CD4-positive, alpha-beta T cell treated with Interleukin-2 at 100 ng/mL for 4 hours (primary cell): ENCODE data around the gene EHBP1L1.

Source experiments
- DNase-seq: peaks from one replicate; pipeline ENCODE4 v3.0.0-alpha.2; 2020; ENCODE audit warnings: low spot score

EHBP1L1 gene

GRCh38 chr11:65560555-65561418, 15.1 kb upstream of the EHBP1L1 start:
- DNase-seq, result no peak

GRCh38 chr11:65562020-65562419, 13.8 kb upstream of the EHBP1L1 start:
- DNase-seq, result no peak

- no peak for DNase-seq
Observed at GRCh38 chr11:65562788-65563187, 13.1 kb upstream of the EHBP1L1 start.

- no peak for DNase-seq
Observed at GRCh38 chr11:65563601-65564000, 12.3 kb upstream of the EHBP1L1 start.

GRCh38 chr11:65564879-65565559, 10.8 kb upstream of the EHBP1L1 start:
- DNase-seq, result peak; percentile 56

GRCh38 chr11:65565624-65566453, 10.0 kb upstream of the EHBP1L1 start:
- peak; percentile 86 for DNase-seq

- DNase-seq, result no peak
Observed at GRCh38 chr11:65569164-65569972, 6.5 kb upstream of the EHBP1L1 start.

- peak; percentile 98 for DNase-seq
Observed at GRCh38 chr11:65569973-65570918, 5.6 kb upstream of the EHBP1L1 start, which contains the start of gene ZNRD2. Gene ZNRD2 (plus strand): TSS chr11:65570477. CDS start chr11:65570492, 15 bp downstream.

GRCh38 chr11:65571420-65571819, 4.4 kb upstream of the EHBP1L1 start:
- DNase-seq, result no peak

GRCh38 chr11:65571940-65572339, 3.9 kb upstream of the EHBP1L1 start:
- DNase-seq, result no peak

- peak; percentile 88 for DNase-seq
Observed at GRCh38 chr11:65572356-65573051, 3.3 kb upstream of the EHBP1L1 start, which contains the start of gene FAM89B. Gene FAM89B (plus strand): TSS chr11:65572538. CDS start chr11:65572670, 132 bp downstream.

- no peak for DNase-seq
Observed at GRCh38 chr11:65573391-65574079, 2.3 kb upstream of the EHBP1L1 start.

GRCh38 chr11:65574109-65574810, 1.6 kb upstream of the EHBP1L1 start:
- peak; percentile 87 for DNase-seq

- peak; percentile 16 for DNase-seq
Observed at GRCh38 chr11:65574811-65575567, 864 bp upstream of the EHBP1L1 start.

- no peak for DNase-seq
Observed at GRCh38 chr11:65576232-65576866, 496 bp downstream of the EHBP1L1 start.

GRCh38 chr11:65576867-65577755, 1.3 kb downstream of the EHBP1L1 start:
- DNase-seq, result peak; percentile 39
